ENCODE measurements around the gene MTHFD2. TPM values are rescaled to one million over a fixed set of nuclear protein-coding genes. Genes with fewer than 3 reads are reported as not detected.
"Not testable (repeated sequence)": the region's sequence is repeated elsewhere in the genome, so short reads cannot be mapped to it uniquely, and the experiment has no call there.

MTHFD2 gene
- total RNA-seq (2014; rRNA removed; shearing (Covaris generic); ENCODE audit: low replicate concordance), result 197 and 274 TPM in 2 replicates

DNA sequence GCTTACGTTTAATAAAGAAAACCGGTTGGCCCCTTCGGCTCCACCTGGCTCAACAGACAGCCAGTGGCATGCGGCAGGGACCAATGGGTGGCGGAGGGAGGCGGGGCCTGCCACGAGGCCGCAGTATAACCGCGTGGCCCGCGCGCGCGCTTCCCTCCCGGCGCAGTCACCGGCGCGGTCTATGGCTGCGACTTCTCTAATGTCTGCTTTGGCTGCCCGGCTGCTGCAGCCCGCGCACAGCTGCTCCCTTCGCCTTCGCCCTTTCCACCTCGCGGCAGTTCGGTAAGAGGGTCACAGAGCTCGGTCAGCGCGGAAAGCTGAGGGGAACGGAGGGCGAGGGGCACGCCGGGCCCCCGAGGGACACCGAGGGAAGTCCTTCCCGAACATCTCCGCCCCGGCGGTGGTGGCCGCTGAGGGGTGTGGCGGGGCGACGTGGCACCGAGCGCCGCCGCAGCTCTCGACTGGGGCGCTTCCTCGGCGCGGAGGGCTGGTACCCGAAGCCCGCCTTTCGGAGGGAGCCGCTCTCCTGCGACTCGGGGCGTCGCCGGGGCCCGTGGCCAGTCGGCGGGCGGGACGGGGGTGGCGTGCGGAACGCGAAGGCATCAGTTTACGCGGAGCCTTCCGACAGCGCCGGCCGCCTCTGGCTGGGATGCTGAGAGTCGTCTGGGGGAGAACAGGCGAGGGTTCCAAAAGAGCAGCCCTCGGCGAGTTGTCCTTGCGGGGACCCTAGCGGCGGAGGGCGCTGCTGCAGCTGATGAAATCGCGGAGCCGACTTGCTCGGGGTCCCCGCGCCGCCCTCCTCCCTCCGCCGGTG, at the start of gene MTHFD2:
TSS of gene MTHFD2 (plus strand) at position 155 of the 814 bp plus-strand sequence. CDS start at position 182, 27 bp downstream.
- peak; percentile 98 for DNase-seq (ENCODE audit: low read depth)
- in situ Hi-C loops (cut with HindIII; ENCODE audit: low pct_unique_long_range_greater_than_20kb, low sequenced_read_pairs), result no loop called here

GRCh38 chr2:74149247-74149525, 49.2 kb upstream of the MTHFD2 start:
- DNase-seq (ENCODE audit: low read depth), result no peak
- in situ Hi-C loops (cut with HindIII; ENCODE audit: low pct_unique_long_range_greater_than_20kb, low sequenced_read_pairs), result no loop called here

DNA sequence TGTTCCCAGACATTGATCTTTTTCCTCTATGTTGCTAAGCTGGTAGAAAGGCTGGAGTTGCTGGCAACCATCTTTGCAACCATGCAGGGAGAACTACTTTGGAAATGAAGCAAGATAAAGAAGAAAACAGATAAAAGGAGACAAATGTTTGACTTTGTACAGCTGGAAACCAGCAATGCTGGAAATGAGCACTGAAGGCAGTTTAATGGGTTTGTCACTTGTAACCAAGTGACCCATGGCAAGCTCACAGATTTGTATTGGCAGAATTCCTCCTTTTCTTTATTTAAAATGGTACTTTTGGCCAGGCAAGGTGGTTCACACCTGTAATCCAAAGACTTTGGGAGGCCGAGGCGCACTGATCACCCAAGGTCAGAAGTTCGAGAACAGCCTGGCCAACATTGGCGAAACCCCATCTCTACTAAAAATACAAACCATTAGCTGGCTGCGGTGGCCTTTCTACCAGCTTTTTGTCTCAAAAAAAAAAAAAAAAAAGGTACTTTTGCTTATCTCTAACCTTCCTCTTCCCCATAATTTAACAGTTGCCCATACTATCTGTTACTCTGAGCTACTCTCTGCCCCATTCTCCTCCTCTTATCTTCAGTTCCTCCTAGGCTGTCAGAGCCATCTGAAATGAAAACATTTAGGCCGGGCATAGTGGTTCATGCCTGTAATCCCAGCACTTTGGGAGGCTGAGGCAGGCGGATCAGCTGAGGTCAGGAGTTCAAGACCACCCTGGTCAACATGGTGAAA, 48.7 kb upstream of the MTHFD2 start:
- in situ Hi-C loops (cut with HindIII; ENCODE audit: low pct_unique_long_range_greater_than_20kb, low sequenced_read_pairs), result no loop called here

GRCh38 chr2:74152954-74153353, 45.5 kb upstream of the MTHFD2 start:
- in situ Hi-C loops (cut with HindIII; ENCODE audit: low pct_unique_long_range_greater_than_20kb, low sequenced_read_pairs), result no loop called here
- DNase-seq (ENCODE audit: low read depth), result no peak

More for the DNA sequence above, 48.7 kb upstream of the MTHFD2 start:
- DNase-seq (ENCODE audit: low read depth), result no peak

DNA sequence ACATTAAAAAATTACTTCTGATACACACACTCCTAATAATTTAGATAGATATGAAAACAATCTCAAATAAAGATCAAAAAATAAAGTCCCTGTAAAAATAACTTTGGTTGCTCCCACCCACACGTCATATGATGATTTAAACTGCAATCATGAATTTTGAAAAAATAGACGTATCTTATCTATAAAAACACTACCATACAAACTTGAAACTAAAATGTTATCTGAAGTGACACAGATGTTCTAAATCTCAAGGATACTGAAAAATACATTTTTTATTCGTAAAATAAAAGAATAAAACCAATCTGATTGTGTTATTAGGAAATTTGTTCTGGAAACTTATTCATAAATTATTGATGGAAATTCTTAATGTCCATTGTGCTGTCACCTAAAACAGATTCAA, 42.6 kb upstream of the MTHFD2 start:
- DNase-seq (ENCODE audit: low read depth), result no peak
- in situ Hi-C loops (cut with HindIII; ENCODE audit: low pct_unique_long_range_greater_than_20kb, low sequenced_read_pairs), result no loop called here

DNA sequence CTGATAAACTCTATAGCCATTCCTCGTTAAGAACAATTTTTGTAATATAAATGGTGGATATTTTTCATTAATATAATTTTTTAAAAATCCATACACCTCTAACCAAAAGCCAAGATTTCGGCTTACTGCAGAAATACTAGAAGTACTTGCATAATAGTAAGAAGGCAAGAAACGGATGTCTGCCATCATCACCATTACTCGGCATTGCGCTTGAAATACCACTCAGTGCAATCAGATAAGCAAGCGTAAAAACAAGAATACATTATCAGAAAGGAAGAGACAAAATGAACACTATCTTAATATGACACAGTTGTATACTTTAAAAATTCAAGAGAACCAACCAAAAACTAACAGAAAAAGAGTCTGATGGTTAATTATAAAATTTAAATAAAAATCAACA, 35.5 kb upstream of the MTHFD2 start:
- DNase-seq (ENCODE audit: low read depth), result no peak
- in situ Hi-C loops (cut with HindIII; ENCODE audit: low pct_unique_long_range_greater_than_20kb, low sequenced_read_pairs), result no loop called here

- in situ Hi-C loops (cut with HindIII; ENCODE audit: low pct_unique_long_range_greater_than_20kb, low sequenced_read_pairs), result no loop called here
These were observed 33.7 kb upstream of the MTHFD2 start for GRCh38 chr2:74164761-74165160.

DNA sequence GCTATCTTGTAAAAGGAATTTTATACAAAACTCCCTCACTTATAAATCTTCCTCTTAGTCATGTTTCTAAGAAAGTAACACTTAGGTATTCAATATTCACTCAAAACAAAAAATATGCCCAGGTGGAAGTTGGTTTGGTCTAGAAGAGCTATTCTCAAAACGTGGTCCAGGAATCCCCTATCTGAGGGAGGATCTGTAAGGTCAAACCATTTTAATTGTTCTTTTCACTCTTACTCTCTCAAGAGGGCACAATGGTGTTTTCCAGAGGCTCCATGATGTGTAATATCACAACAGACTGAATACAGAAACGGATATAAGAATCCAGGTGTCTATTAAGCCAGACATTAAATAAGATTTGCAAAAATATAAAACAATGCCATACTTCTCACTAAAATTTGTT, 29.7 kb upstream of the MTHFD2 start:
- in situ Hi-C loops (cut with HindIII; ENCODE audit: low pct_unique_long_range_greater_than_20kb, low sequenced_read_pairs), result no loop called here
- DNase-seq (ENCODE audit: low read depth), result no peak

More at GRCh38 chr2:74164761-74165160, 33.7 kb upstream of the MTHFD2 start:
- DNase-seq (ENCODE audit: low read depth), result no peak

DNA sequence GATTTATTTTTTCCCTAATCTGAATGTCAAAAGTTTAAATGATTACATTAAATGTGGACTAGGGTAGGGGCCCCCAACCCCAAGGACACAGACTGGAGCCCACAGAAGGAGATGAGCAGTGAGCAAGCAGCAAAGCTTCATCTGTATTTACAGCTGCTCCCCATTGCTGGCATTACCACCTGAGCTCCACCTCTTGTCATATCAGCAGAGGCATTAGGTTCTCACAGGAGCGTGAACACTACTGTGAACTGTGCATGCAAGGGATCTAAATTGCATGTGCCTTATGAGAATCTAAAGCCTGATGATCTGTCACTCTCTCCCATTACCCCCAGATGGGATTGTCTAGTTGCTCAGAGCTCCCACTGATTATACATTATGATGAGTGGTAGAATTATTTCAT, 23.5 kb upstream of the MTHFD2 start:
- DNase-seq (ENCODE audit: low read depth), result no peak
- in situ Hi-C loops (cut with HindIII; ENCODE audit: low pct_unique_long_range_greater_than_20kb, low sequenced_read_pairs), result no loop called here

DNA sequence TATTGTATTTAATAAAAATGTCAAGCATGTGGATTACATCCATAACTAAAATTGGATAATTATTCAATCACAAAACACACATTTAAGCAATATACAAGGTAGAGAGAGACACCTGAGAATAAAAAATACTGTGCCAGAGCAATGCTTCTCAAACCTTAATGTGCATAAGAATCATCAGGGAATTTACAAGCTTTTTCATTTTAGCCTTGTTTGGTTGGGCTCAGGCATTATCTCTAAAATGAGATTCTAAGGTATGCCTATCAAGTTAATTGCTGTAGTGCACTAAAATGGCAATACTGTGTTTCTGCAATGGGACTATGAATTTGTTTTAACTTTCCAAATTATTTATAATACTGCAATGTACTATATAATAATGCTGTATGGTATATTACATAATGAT, 20.7 kb upstream of the MTHFD2 start:
- in situ Hi-C loops (cut with HindIII; ENCODE audit: low pct_unique_long_range_greater_than_20kb, low sequenced_read_pairs), result no loop called here
- DNase-seq (ENCODE audit: low read depth), result no peak

GRCh38 chr2:74178211-74179062, 20.0 kb upstream of the MTHFD2 start, which contains the start of gene MOB1A:
Gene MOB1A, minus strand, starts transcription at chr2:74178879. Its CDS starts 205 bp downstream, at chr2:74178674.
- DNase-seq (ENCODE audit: low read depth), result peak; percentile 99
- in situ Hi-C loops (cut with HindIII; ENCODE audit: low pct_unique_long_range_greater_than_20kb, low sequenced_read_pairs), result no loop called here

DNA sequence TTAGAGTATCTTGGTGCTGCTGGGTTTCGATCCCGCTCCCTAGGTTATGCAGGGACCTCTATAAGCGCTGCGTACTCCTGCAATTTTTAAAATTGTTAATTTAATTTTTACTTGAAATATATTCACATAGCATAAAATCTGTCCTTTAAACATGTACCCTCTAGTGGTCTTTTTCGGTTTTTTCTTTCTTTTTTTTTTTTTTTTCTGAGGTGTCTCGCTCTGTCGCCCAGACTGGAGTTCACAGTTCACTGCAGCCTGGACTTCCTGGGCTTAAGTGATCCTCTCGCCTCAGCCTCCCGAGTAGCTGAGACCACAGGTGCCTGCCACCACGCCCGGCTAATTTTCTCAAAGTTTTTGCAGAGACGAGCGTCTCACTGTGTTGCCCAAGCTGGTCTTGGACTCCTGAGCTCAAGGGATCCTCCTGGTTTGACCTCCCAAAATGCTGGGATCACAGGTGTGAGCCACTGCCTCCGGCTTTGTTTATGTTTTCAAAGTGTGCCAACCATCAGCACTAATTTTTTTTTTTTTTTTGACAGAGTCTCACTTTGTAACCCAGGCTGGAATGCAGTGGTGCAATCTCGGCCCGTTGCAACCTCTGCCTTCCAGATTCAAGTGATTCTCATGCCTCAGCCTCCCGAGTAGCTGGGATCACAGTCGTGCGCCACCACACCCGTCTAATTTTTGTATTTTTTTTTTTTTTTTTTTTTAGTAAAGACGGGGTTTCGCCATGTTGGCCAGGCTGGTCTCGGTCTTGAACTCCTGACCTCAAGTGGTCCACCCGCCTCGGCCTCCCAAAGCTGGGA, 19.2 kb upstream of the MTHFD2 start:
- DNase-seq (ENCODE audit: low read depth), result no peak
- in situ Hi-C loops (cut with HindIII; ENCODE audit: low pct_unique_long_range_greater_than_20kb, low sequenced_read_pairs), result no loop called here

DNA sequence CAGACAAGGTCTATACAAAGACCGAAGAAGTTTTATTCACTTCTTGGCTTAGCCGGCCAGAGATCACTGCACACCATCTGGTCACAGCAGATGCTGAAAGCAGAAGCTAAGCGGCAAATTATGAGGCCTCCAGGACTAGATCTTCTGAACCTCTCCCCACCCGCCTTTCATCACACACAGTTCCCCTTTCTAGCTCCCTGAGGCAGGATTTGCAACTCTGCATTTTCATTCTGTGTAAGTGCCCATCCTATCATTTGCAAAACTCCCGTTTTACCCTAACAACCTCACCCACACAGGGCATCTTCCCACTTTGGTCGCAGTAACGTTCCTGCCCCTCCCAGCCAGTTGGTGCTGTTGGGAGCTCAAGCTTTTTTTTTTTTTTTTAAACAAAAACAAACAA, 16.7 kb upstream of the MTHFD2 start:
- in situ Hi-C loops (cut with HindIII; ENCODE audit: low pct_unique_long_range_greater_than_20kb, low sequenced_read_pairs), result no loop called here
- DNase-seq (ENCODE audit: low read depth), result no peak

DNA sequence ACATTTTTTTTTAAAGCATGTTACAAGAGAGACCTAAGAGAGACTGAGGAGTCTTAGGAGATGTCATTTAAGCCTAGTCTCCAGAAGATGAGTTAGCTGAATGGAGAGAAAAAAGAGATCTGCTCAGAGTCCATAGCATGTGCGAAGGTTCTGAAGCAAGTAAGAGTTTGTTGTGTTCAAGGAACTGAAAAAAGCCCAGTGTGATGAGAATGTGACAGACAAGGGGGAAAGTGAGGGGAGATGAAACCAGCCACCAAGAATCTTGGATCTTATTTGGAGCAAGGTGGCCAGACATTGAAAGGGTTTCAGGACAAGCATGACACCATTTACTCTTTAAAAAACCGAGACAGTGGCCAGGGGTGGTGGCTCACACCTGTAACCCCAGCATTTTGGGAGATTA, 14.5 kb upstream of the MTHFD2 start:
- no peak for DNase-seq (ENCODE audit: low read depth)
- in situ Hi-C loops (cut with HindIII; ENCODE audit: low pct_unique_long_range_greater_than_20kb, low sequenced_read_pairs), result no loop called here

DNA sequence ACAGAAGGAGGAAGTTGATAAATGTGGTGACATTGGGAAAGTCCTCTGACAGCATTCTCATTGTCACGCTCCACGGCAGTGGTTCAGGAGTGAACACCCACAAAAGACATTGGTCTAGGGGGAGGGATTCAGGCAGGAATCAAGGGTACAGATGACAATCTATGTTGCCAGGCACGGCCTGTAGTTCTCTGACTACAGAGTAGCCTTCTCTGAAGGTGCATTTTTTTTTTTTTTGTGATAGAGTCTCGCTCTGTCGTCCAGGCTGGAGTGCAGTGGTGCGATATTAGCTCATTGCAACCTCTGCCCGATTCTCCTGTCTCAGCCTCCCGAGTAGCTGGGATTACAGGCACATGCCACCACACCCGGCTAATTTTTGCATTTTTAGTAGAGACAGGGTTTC, 12.4 kb upstream of the MTHFD2 start:
- peak; percentile 28 for DNase-seq (ENCODE audit: low read depth)
- in situ Hi-C loops (cut with HindIII; ENCODE audit: low pct_unique_long_range_greater_than_20kb, low sequenced_read_pairs), result no loop called here

DNA sequence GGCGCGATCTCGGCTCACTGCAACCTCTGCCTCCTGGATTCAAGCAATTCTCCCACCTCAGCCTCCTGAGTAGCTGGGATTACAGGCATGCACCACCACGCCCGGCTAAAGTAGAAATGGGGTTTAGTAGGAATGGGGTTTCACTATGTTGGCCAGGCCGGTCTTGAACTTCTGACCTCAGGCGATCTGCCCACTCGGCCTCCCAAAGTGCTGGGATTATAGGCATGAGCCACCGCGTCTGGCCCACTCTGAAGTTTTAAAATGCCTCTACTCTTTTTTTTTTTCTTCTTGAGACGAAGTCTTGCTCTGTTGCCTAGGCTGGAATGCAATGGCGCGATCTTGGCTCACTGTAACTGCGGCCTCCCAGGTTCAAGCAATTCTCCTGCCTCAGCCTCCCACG, 11.7 kb upstream of the MTHFD2 start:
- DNase-seq (ENCODE audit: low read depth); in situ Hi-C loops (cut with HindIII; ENCODE audit: low pct_unique_long_range_greater_than_20kb, low sequenced_read_pairs): not testable (repeated sequence)

GRCh38 chr2:74188018-74188601, 10.3 kb upstream of the MTHFD2 start:
- in situ Hi-C loops (cut with HindIII; ENCODE audit: low pct_unique_long_range_greater_than_20kb, low sequenced_read_pairs), result no loop called here
- DNase-seq (ENCODE audit: low read depth), result peak; percentile 30

DNA sequence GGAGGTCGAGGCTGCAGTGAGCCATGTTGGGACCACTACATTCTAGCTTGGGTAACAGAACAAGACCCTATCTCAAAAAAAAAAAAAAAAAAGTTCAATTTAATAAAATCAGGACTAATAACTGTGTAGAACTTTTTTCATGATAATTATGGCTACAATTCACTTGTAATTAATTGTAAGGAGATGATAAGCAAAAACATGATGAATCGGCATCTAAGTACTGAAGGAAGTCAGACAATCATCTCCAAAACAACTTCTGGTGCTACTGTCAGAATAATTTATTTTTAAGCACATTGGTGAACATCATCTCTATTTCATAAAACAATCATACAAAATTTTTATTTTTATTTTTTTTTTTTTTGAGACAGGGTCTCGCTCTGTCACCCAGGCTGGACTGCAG, 9.7 kb upstream of the MTHFD2 start:
- no peak for DNase-seq (ENCODE audit: low read depth)
- in situ Hi-C loops (cut with HindIII; ENCODE audit: low pct_unique_long_range_greater_than_20kb, low sequenced_read_pairs), result no loop called here

All from Caki2 (cell line).